H1 (cell line): ENCODE data around the gene MGMT. TPM values are rescaled to one million over a fixed set of nuclear protein-coding genes. Genes with fewer than 3 reads are reported as not detected.

Source experiments
- CTCF ChIA-PET: fragments of 300-600 bp; sonication (Branson Sonifier 250); formaldehyde crosslinking; loops from one replicate; lab custom pipeline; 2021; ENCODE audit not compliant: partially characterized antibody; lab: Charles Lee
- POLR2A ChIA-PET: fragments of 300-600 bp; sonication (Branson Sonifier 250); formaldehyde crosslinking; loops from one replicate; lab custom pipeline; 2021; ENCODE audit warnings: inconsistent platforms; ENCODE audit not compliant: partially characterized antibody; lab: Charles Lee
- DNase-seq, 2 experiments: peaks; one replicate each; pipeline versions ENCODE4 v3.0.0 to v3.0.0-alpha.2; 2010 to 2022; ENCODE audit warnings: low spot score in 2 of 2, low read depth in 1 of 2, mixed read lengths in 1 of 2
- FAIRE-seq: peaks from 2 replicates; lab custom pipeline; 2011; peaks lifted over from hg19 to GRCh38; lab: Jason Lieb, UNC
- H2AFZ ChIP-seq: 2 replicates; pipeline ENCODE4 v1.8.1; 2012; ENCODE audit warnings: low read length, inconsistent platforms
- H2AK5ac ChIP-seq: 2 replicates; pipeline ENCODE4 v1.6.1; 2013; ENCODE audit warnings: low read depth, low read length
- H2BK120ac ChIP-seq: replicated peaks from 2 replicates; pipeline ENCODE3; 2013; ENCODE audit warnings: low read depth, low read length, inconsistent platforms
- H2BK12ac ChIP-seq: 2 replicates; pipeline ENCODE4 v1.6.1; 2013; ENCODE audit warnings: low read depth, low read length
- H2BK15ac ChIP-seq: 2 replicates; pipeline ENCODE4 v1.6.1; 2013; ENCODE audit warnings: low read length
- H2BK20ac ChIP-seq: 2 replicates; pipeline ENCODE4 v1.6.1; 2013; ENCODE audit warnings: low read length
- H2BK5ac ChIP-seq: 2 replicates; pipeline ENCODE4 v1.6.1; 2013; ENCODE audit warnings: low read depth, low read length
- H3K14ac ChIP-seq: 2 replicates; pipeline ENCODE4 v1.6.1; 2013; ENCODE audit warnings: inconsistent platforms; ENCODE audit not compliant: insufficient read length
- H3K18ac ChIP-seq: 2 replicates; pipeline ENCODE4 v1.6.1; 2013; ENCODE audit warnings: low read length; ENCODE audit errors: extremely low read depth
- H3K23ac ChIP-seq: 2 replicates; pipeline ENCODE4 v1.6.1; 2013; ENCODE audit warnings: inconsistent platforms; ENCODE audit not compliant: insufficient read length
- H3K23me2 ChIP-seq: 2 replicates; pipeline ENCODE4 v1.6.1; 2013; ENCODE audit warnings: low read depth, low read length
- H3K27ac ChIP-seq: 2 replicates; pipeline ENCODE4 v1.6.1; 2011; ENCODE audit warnings: low read depth, low read length, inconsistent platforms
- H3K27me3 ChIP-seq, 4 experiments: replicated peaks in 1 of 4; 1 replicate in 1 of 4; 2 replicates in 3 of 4; pipeline versions ENCODE4 v1.6.1 to v1.8.1; 2011 to 2013; ENCODE audit warnings: low read length in 3 of 4, mild to moderate bottlenecking in 3 of 4, inconsistent platforms in 2 of 4, mixed read lengths in 2 of 4, moderate library complexity in 1 of 4; ENCODE audit not compliant: control insufficient read depth in 3 of 4, insufficient read depth in 3 of 4; ENCODE audit errors: extremely low read depth in 1 of 4
- H3K36me3 ChIP-seq, 4 experiments: 2 replicates each; pipeline versions ENCODE4 v1.6.1 to v1.8.1; 2011 to 2013; ENCODE audit warnings: mild to moderate bottlenecking in 4 of 4, low read length in 3 of 4, moderate library complexity in 2 of 4, control low read depth in 1 of 4, inconsistent platforms in 1 of 4; ENCODE audit not compliant: insufficient read depth in 4 of 4, control insufficient read depth in 2 of 4
- H3K4ac ChIP-seq: replicated peaks from 2 replicates; pipeline ENCODE3; 2013; ENCODE audit warnings: low read length, low read depth, mixed read lengths, inconsistent platforms; ENCODE audit not compliant: insufficient read length
- H3K4me1 ChIP-seq, 4 experiments: replicated peaks in 1 of 4; 1 replicate in 1 of 4; 2 replicates in 3 of 4; pipeline versions ENCODE4 v1.6.1 to v1.8.1; 2011 to 2013; ENCODE audit warnings: low read length in 3 of 4, inconsistent platforms in 2 of 4, mixed read lengths in 1 of 4; ENCODE audit not compliant: insufficient read depth in 4 of 4, control insufficient read depth in 3 of 4
- H3K4me2 ChIP-seq, 2 experiments: 2 replicates each; pipeline versions ENCODE4 v1.6.1 to v1.8.1; 2011 to 2013; ENCODE audit warnings: low read depth in 2 of 2, low read length in 2 of 2, control low read depth in 1 of 2, inconsistent platforms in 1 of 2, mild to moderate bottlenecking in 1 of 2; ENCODE audit not compliant: insufficient read depth in 1 of 2
- H3K4me3 ChIP-seq, 4 experiments: fragments of 200-600, 300-600 bp in 1 of 4; sonication (generic), shearing (Covaris generic), sonication (Bioruptor Twin) in 1 of 4; 2 replicates each; pipeline versions ENCODE4 v1.5.1 to v1.8.1; 2011 to 2016; ENCODE audit warnings: low read length in 4 of 4, low read depth in 3 of 4, control low read depth in 2 of 4, inconsistent platforms in 2 of 4, mild to moderate bottlenecking in 2 of 4, mixed read lengths in 1 of 4, moderate library complexity in 1 of 4; ENCODE audit not compliant: insufficient read depth in 2 of 4; ENCODE audit errors: extremely low read depth in 1 of 4
- H3K56ac ChIP-seq: replicated peaks from 2 replicates; pipeline ENCODE3; 2013; ENCODE audit warnings: low read depth, mild to moderate bottlenecking, mixed read lengths, low read length, inconsistent platforms; ENCODE audit not compliant: insufficient read length
- H3K79me1 ChIP-seq: 2 replicates; pipeline ENCODE4 v1.6.1; 2013; ENCODE audit warnings: low read depth, low read length, control low read depth
- H3K79me2 ChIP-seq, 2 experiments: 2 replicates each; pipeline versions ENCODE4 v1.6.1 to v1.8.1; 2012 to 2013; ENCODE audit warnings: low read length in 2 of 2, mild to moderate bottlenecking in 2 of 2, inconsistent platforms in 1 of 2; ENCODE audit not compliant: insufficient read depth in 2 of 2, control insufficient read depth in 1 of 2
- H3K9ac ChIP-seq, 4 experiments: replicated peaks in 1 of 4; 1 replicate in 1 of 4; 2 replicates in 3 of 4; pipeline versions ENCODE4 v1.6.1 to v1.8.1; 2011 to 2013; ENCODE audit warnings: low read depth in 3 of 4, low read length in 3 of 4, control low read depth in 2 of 4, mild to moderate bottlenecking in 2 of 4, moderate library complexity in 2 of 4, inconsistent platforms in 1 of 4; ENCODE audit errors: extremely low read depth in 1 of 4
- H3K9me3 ChIP-seq, 2 experiments: 2 replicates each; pipeline versions ENCODE4 v1.6.1 to v1.8.1; 2012 to 2013; ENCODE audit warnings: mild to moderate bottlenecking in 2 of 2, moderate library complexity in 2 of 2, control low read depth in 1 of 2, inconsistent platforms in 1 of 2, low read depth in 1 of 2, low read length in 1 of 2, mixed read lengths in 1 of 2; ENCODE audit not compliant: insufficient read depth in 2 of 2
- H4K20me1 ChIP-seq, 2 experiments: replicated peaks in 1 of 2; 2 replicates each; pipeline versions ENCODE3 to v1.8.1; 2011 to 2013; ENCODE audit warnings: inconsistent platforms in 2 of 2, low read length in 2 of 2, mild to moderate bottlenecking in 1 of 2; ENCODE audit not compliant: insufficient read depth in 2 of 2, control insufficient read depth in 1 of 2
- H4K5ac ChIP-seq: 2 replicates; pipeline ENCODE4 v1.6.1; 2013; ENCODE audit warnings: low read length, low read depth, mixed read lengths, inconsistent platforms; ENCODE audit not compliant: insufficient read length
- H4K8ac ChIP-seq: 2 replicates; pipeline ENCODE4 v1.8.0; 2013; ENCODE audit warnings: mild to moderate bottlenecking, moderate library complexity, low read length, inconsistent platforms; ENCODE audit not compliant: insufficient read depth; ENCODE audit errors: extremely low read depth
- H4K91ac ChIP-seq: replicated peaks from 2 replicates; pipeline ENCODE3; 2013; ENCODE audit warnings: low read length, mixed read lengths, inconsistent platforms; ENCODE audit not compliant: insufficient read length
- WGBS, 2 experiments: shearing (Covaris generic) in 1 of 2; methylation state at CpG; one replicate each; pipeline versions ENCODE4 v1.1.6 to v1.1.7; 2013 to 2015; ENCODE audit warnings: low lambda C conversion rate in 2 of 2, mixed read lengths in 2 of 2, inconsistent platforms in 1 of 2, low coverage in 1 of 2, missing lambda C conversion rate in 1 of 2; ENCODE audit not compliant: insufficient replicate concordance in 2 of 2, insufficient coverage in 1 of 2, insufficient read length in 1 of 2; ENCODE audit errors: extremely low coverage in 1 of 2, missing lambda C conversion rate in 1 of 2; 5-methylcytosine and 5-hydroxymethylcytosine counted together
- polyA plus RNA-seq, 7 experiments: library from polyadenylated mRNA; depleted of rRNA in 3 of 7; stranded (reverse) in 5 of 7; unstranded in 2 of 7; fragments of >200 nt in 5 of 7; fragments of 200-250 nt in 2 of 7; gene quantifications; 1 replicate in 5 of 7; 2 replicates in 1 of 7; 4 replicates in 1 of 7; pipeline versions ENCODE4 v1.2.1 to v1.2.3, GENCODE V29; 2011 to 2013; ENCODE audit warnings: missing spikeins in 2 of 7, mixed read lengths in 2 of 7
- total RNA-seq: library from RNA; stranded (reverse); fragmentation: NEBNext Ultra II Directional; extraction: Animal tissue kit (Norgen Biotek cat#: 25700); gene quantifications from 2 replicates; pipeline ENCODE4 v1.2.1, GENCODE V29; 2021

MGMT gene
- total and polyA plus RNA-seq, 2 of the 8 experiments (the other 6 are each of a cell fraction or from before 2014, with no cell fraction given): 9.9 to 10.7 TPM

DNA sequence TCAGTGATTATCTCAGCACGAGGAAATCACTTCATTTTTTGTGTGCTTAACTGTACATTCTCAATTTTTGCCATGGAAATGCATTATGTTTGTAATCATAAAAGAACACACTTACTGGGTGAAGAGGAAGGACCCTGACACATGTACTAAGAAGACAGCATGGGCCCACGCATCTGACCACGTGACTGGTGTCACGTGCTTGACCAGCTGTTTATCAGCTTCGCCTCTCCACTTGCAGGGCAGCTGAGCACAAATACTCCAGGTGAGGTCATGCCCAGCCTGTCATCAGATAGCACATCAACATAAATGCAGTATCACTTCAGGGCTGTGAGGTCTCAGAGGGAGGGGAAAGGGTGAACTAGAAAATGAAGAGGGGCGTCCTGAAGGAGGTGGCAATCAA is 317.2 kb downstream of the MGMT start:
- Histone ChIP-seq H3K79me1 (no peaks in the 10 kb centered on the region), H3K18ac (no peak overlapping the region), H3K4ac (no peak overlapping the region)

More for the DNA sequence above, 317.2 kb downstream of the MGMT start:
- no peaks in the 10 kb centered on the region for H3K36me3 ChIP-seq
- no peak overlapping the region for H4K8ac ChIP-seq
- no peak overlapping the region for H2BK20ac ChIP-seq
- H3K4me1 ChIP-seq: no peaks in the 10 kb centered on the region
- peak overlapping the region; percentile 81 for H4K91ac ChIP-seq
- H3K23ac ChIP-seq: no peak overlapping the region
- no peak overlapping the region for H2BK12ac ChIP-seq
- no peaks in the 10 kb centered on the region; the same call in 1 of the 2 replicates for H3K23me2 ChIP-seq
- ChIA-PET CTCF (no interaction called here), POLR2A (no interaction called here)
- H3K9ac ChIP-seq: no peak overlapping the region
- no peak overlapping the region for H2BK15ac ChIP-seq
- no peak overlapping the region for H2AK5ac ChIP-seq
- WGBS, 2 experiments: 93% methylated on average over 6 of the region's 6 CpGs; no CpG with 5 or more reads in 1 of the 2 experiments
- no peak overlapping the region for H3K4me3 ChIP-seq
- no peak overlapping the region; the same call in 1 of the 2 replicates for H2BK5ac ChIP-seq
- H3K4me2 ChIP-seq: no peak overlapping the region
- FAIRE-seq (no peak), DNase-seq (no peak)
- peaks cover 0 to 1% of the 10 kb centered on the region in 2 experiments for H4K20me1 ChIP-seq
- H2AFZ ChIP-seq: no peak overlapping the region
- no peaks in the 10 kb centered on the region for H3K79me2 ChIP-seq
- H3K27me3 ChIP-seq: no peaks in the 10 kb centered on the region
- H4K5ac ChIP-seq: no peak overlapping the region
- no peak overlapping the region for H2BK120ac ChIP-seq
- H3K27ac ChIP-seq: no peak overlapping the region
- no peaks in the 10 kb centered on the region for H3K9me3 ChIP-seq
- H3K14ac ChIP-seq: no peak overlapping the region
- no peak overlapping the region for H3K56ac ChIP-seq
